ENCODE data around the gene TM9SF1. TPM values are rescaled to one million over a fixed set of nuclear protein-coding genes. Genes with fewer than 3 reads are reported as not detected.

Gene TM9SF1
- total and polyA plus RNA-seq, 9 of the 15 experiments (the other 6 are each of a cell fraction or from before 2014, with no cell fraction given): 5.3 to 20.3 (median 11.8) TPM

DNA sequence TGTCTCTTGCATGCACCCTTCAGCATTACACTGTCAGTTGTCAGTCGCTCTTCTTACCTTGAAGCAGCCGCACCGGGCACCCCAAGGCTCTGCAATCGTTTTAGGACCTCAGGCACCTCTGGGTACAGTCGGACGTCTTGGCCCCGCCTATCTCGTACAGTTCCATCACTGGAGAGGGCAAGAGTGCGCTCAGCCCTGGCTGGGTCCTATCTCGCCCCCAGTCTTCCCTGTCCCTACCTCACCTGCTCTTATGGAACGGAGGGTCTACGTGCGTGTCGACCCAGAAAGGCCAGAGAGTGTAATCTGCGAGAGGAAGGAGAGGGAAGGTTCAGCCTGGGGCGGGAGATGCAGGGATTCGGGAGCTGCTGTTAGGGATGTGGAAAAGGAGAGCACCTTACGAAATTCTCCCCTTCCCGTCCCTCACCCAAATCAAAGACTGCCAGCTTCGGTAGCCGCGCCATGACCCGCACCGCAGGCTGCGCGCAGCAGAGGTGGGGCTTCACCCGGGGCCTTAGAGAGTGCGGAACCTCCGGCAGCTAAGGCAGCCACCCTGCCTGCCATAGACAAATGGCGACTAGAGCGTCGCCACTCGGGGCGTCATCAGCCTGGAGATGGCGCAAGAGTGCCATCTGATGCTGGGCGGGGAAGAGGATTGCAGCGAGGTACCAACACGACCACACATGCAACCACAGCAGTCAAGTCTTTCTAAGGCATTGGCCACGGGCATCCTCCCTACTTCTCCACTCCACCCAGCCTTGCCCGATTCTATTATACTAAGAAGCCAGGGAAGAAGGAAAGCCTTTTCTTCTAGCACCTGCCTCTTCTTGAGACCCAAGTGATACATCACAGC, 20.5 kb upstream of the TM9SF1 start, which contains the start of gene MDP1 (continued):
- TF ChIP-seq ZNF197 (CRISPR knock-in tag; IDR thresholded peaks at IDR 0.05; ENCODE audit: low read depth): no peak
- TF ChIP-seq, protein P1, sequence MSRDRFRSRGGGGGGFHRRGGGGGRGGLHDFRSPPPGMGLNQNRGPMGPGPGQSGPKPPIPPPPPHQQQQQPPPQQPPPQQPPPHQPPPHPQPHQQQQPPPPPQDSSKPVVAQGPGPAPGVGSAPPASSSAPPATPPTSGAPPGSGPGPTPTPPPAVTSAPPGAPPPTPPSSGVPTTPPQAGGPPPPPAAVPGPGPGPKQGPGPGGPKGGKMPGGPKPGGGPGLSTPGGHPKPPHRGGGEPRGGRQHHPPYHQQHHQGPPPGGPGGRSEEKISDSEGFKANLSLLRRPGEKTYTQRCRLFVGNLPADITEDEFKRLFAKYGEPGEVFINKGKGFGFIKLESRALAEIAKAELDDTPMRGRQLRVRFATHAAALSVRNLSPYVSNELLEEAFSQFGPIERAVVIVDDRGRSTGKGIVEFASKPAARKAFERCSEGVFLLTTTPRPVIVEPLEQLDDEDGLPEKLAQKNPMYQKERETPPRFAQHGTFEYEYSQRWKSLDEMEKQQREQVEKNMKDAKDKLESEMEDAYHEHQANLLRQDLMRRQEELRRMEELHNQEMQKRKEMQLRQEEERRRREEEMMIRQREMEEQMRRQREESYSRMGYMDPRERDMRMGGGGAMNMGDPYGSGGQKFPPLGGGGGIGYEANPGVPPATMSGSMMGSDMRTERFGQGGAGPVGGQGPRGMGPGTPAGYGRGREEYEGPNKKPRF (IDR thresholded peaks at IDR 0.05; ENCODE audit: low read depth, low read length): no peak
- TF ChIP-seq SREBF2 (CRISPR knock-in tag; IDR thresholded peaks at IDR 0.05): no peak
- TF ChIP-seq LARP7 (IDR thresholded peaks at IDR 0.05): no peak
- TF ChIP-seq ZNF780A (CRISPR knock-in tag; IDR thresholded peaks at IDR 0.05): no peak
- peak; percentile 9 to 76; a peak in 2 of 4 replicates for TF ChIP-seq TEAD1 (CRISPR knock-in tag; IDR thresholded peaks at IDR 0.05)
- TF ChIP-seq E2F3 (CRISPR knock-in tag; IDR thresholded peaks at IDR 0.05): no peak
- TF ChIP-seq, protein P2, sequence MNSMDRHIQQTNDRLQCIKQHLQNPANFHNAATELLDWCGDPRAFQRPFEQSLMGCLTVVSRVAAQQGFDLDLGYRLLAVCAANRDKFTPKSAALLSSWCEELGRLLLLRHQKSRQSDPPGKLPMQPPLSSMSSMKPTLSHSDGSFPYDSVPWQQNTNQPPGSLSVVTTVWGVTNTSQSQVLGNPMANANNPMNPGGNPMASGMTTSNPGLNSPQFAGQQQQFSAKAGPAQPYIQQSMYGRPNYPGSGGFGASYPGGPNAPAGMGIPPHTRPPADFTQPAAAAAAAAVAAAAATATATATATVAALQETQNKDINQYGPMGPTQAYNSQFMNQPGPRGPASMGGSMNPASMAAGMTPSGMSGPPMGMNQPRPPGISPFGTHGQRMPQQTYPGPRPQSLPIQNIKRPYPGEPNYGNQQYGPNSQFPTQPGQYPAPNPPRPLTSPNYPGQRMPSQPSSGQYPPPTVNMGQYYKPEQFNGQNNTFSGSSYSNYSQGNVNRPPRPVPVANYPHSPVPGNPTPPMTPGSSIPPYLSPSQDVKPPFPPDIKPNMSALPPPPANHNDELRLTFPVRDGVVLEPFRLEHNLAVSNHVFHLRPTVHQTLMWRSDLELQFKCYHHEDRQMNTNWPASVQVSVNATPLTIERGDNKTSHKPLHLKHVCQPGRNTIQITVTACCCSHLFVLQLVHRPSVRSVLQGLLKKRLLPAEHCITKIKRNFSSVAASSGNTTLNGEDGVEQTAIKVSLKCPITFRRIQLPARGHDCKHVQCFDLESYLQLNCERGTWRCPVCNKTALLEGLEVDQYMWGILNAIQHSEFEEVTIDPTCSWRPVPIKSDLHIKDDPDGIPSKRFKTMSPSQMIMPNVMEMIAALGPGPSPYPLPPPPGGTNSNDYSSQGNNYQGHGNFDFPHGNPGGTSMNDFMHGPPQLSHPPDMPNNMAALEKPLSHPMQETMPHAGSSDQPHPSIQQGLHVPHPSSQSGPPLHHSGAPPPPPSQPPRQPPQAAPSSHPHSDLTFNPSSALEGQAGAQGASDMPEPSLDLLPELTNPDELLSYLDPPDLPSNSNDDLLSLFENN (IDR thresholded peaks at IDR 0.05; ENCODE audit: low read depth in 2 of 2, low read length in 2 of 2): no peak
- no peak for TF ChIP-seq ZNF76 (CRISPR knock-in tag; IDR thresholded peaks at IDR 0.05; ENCODE audit: borderline replicate concordance)
- peak; percentile 71 for TF ChIP-seq PML (IDR thresholded peaks at IDR 0.05; ENCODE audit: low read length)
- TF ChIP-seq ILF3 (IDR thresholded peaks at IDR 0.05; ENCODE audit: borderline replicate concordance): peak; percentile 77; the same call in 1 of the 2 replicates
- TF ChIP-seq ZNF24 (IDR thresholded peaks at IDR 0.05): no peak
- TF ChIP-seq ZNF696 (CRISPR knock-in tag; conservative IDR thresholded peaks at IDR 0.05): no peak
- TF ChIP-seq, protein P3, sequence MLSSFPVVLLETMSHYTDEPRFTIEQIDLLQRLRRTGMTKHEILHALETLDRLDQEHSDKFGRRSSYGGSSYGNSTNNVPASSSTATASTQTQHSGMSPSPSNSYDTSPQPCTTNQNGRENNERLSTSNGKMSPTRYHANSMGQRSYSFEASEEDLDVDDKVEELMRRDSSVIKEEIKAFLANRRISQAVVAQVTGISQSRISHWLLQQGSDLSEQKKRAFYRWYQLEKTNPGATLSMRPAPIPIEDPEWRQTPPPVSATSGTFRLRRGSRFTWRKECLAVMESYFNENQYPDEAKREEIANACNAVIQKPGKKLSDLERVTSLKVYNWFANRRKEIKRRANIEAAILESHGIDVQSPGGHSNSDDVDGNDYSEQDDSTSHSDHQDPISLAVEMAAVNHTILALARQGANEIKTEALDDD (IDR thresholded peaks at IDR 0.05): no peak
- TF ChIP-seq EZH2 (IDR thresholded peaks at IDR 0.05; ENCODE audit: borderline replicate concordance, low read depth, low read length): no peak
- peak; percentile 81 for TF ChIP-seq TAF1 (IDR thresholded peaks at IDR 0.05; ENCODE audit: control insufficient read depth, extremely low read depth, insufficient read depth, low read length, severe bottlenecking)
- TF ChIP-seq, protein P4, sequence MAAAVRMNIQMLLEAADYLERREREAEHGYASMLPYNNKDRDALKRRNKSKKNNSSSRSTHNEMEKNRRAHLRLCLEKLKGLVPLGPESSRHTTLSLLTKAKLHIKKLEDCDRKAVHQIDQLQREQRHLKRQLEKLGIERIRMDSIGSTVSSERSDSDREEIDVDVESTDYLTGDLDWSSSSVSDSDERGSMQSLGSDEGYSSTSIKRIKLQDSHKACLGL (CRISPR knock-in tag; IDR thresholded peaks at IDR 0.05; ENCODE audit: borderline replicate concordance, poor library complexity, severe bottlenecking): no peak
- no peak for TF ChIP-seq POLR3G (IDR thresholded peaks at IDR 0.05; ENCODE audit: extremely low read depth, insufficient read length, insufficient replicate concordance)
- no peak for TF ChIP-seq ZBTB8A (IDR thresholded peaks at IDR 0.05; ENCODE audit: partially characterized antibody)
- TF ChIP-seq FOXJ2 (tag; IDR thresholded peaks at IDR 0.05): no peak
- no peak for TF ChIP-seq FOXA1 (IDR thresholded peaks at IDR 0.05; ENCODE audit: borderline replicate concordance)
